ENCODE results near the gene TNFSF9.

GRCh38 chr19:6498294-6499036, 32.4 kb upstream of the TNFSF9 start:
- no peak for TF ChIP-seq EZH2phosphoT487 (IDR thresholded peaks at IDR 0.05; ENCODE audit: insufficient read depth, low read depth)
- TF ChIP-seq EZH2 (IDR thresholded peaks at IDR 0.05; ENCODE audit: insufficient read depth, poor library complexity, severe bottlenecking): no peak

Data from GM23248 (cell line).